A673 (cell line): ENCODE data around the gene NSMCE3. TPM values are rescaled to one million over a fixed set of nuclear protein-coding genes. Genes with fewer than 3 reads are reported as not detected.

Experiments used
- BruUV-seq: library from RNA; stranded (reverse); fragments of 400-500 nt; replicated peaks from 2 replicates; lab custom pipeline; 2021; lab: Mats Ljungman, UMichigan
- CTCF ChIA-PET: fragments of 300-600 bp; sonication (Branson Sonifier 250); formaldehyde crosslinking; loops from one replicate; lab custom pipeline; 2022; ENCODE audit warnings: antibody characterized with exemption; lab: Charles Lee
- POLR2A ChIA-PET: fragments of 300-600 bp; sonication (Branson Sonifier 250); formaldehyde crosslinking; loops from one replicate; lab custom pipeline; 2022; ENCODE audit warnings: antibody characterized with exemption; ENCODE audit not compliant: low non-redundant PET; lab: Charles Lee
- DNase-seq: peaks from one replicate; pipeline ENCODE4 v3.0.0-alpha.2; 2015; ENCODE audit warnings: low spot score
- H3K27ac ChIP-seq: fragments of 200-600 bp; sonication (generic); 2 replicates; pipeline ENCODE4 v1.5.1; 2016; ENCODE audit warnings: mixed run types, low read depth, mild to moderate bottlenecking, mixed read lengths, antibody characterized with exemption, low read length; ENCODE audit not compliant: poor library complexity, severe bottlenecking
- H3K27me3 ChIP-seq: fragments of 200-600 bp; sonication (generic); replicated peaks from 2 replicates; pipeline ENCODE4 v1.6.1; 2017; ENCODE audit warnings: mixed run types, low read depth, mild to moderate bottlenecking, mixed read lengths, antibody characterized with exemption, low read length; ENCODE audit not compliant: insufficient read depth, poor library complexity
- H3K36me3 ChIP-seq: fragments of 200-600 bp; sonication (generic); 2 replicates; pipeline ENCODE4 v1.6.1; 2016; ENCODE audit warnings: mixed run types, mild to moderate bottlenecking, mixed read lengths, antibody characterized with exemption, low read length; ENCODE audit not compliant: insufficient read depth, poor library complexity, severe bottlenecking
- H3K4me1 ChIP-seq: fragments of 200-600 bp; sonication (generic); 2 replicates; pipeline ENCODE4 v1.6.1; 2017; ENCODE audit warnings: mixed run types, mild to moderate bottlenecking, mixed read lengths, antibody characterized with exemption, low read length; ENCODE audit not compliant: insufficient read depth, poor library complexity, severe bottlenecking
- H3K4me3 ChIP-seq: fragments of 200-600 bp; sonication (generic); 2 replicates; pipeline ENCODE4 v1.5.1; 2016; ENCODE audit warnings: low read depth, mixed run types, mild to moderate bottlenecking, mixed read lengths, low read length; ENCODE audit not compliant: poor library complexity, severe bottlenecking
- H3K9me3 ChIP-seq: fragments of 200-600 bp; sonication (generic); 2 replicates; pipeline ENCODE4 v1.6.1; 2016; ENCODE audit warnings: mixed run types, low read depth, mild to moderate bottlenecking, mixed read lengths, antibody characterized with exemption, low read length; ENCODE audit not compliant: poor library complexity, severe bottlenecking
- EZH2 ChIP-seq: fragments of 200-600 bp; sonication (generic); IDR thresholded peaks from 2 replicates; pipeline ENCODE4 v1.6.1; 2017; ENCODE audit warnings: borderline replicate concordance, low read depth, mild to moderate bottlenecking, mixed read lengths, antibody characterized with exemption, low read length; ENCODE audit not compliant: poor library complexity, severe bottlenecking
- intact Hi-C: fragments of 100-400 bp; cut with micrococcal nuclease; formaldehyde crosslinking; loops from one replicate; pipeline ENCODE4 v1.10.0; 2022; ENCODE audit not compliant: unreplicated experiment
- total RNA-seq: library from RNA; stranded (reverse); gene quantifications from 2 replicates; pipeline ENCODE4 v1.2.3, GENCODE V29; 2021
- TF ChIP-seq, protein P1 (sequence below): fragments of 300-800, 200-600 bp; sonication (generic); conservative IDR thresholded peaks from 2 replicates; pipeline ENCODE4 v1.5.1; 2017; ENCODE audit warnings: low read depth, mild to moderate bottlenecking, antibody characterized with exemption, low read length, moderate library complexity, mixed read lengths

Gene NSMCE3
- total RNA-seq, 1 experiment from 2014 or later: 7.2 TPM

- Histone ChIP-seq H3K27ac (no peak overlapping the region), H3K4me1 (no peaks in the 10 kb centered on the region), H3K4me3 (no peak overlapping the region), H3K27me3 (no peaks in the 10 kb centered on the region), H3K36me3 (no peaks in the 10 kb centered on the region), H3K9me3 (no peaks in the 10 kb centered on the region)
- BruUV-seq: no TSS peak
- CTCF ChIA-PET: no interaction called here
- TF ChIP-seq, protein P1, sequence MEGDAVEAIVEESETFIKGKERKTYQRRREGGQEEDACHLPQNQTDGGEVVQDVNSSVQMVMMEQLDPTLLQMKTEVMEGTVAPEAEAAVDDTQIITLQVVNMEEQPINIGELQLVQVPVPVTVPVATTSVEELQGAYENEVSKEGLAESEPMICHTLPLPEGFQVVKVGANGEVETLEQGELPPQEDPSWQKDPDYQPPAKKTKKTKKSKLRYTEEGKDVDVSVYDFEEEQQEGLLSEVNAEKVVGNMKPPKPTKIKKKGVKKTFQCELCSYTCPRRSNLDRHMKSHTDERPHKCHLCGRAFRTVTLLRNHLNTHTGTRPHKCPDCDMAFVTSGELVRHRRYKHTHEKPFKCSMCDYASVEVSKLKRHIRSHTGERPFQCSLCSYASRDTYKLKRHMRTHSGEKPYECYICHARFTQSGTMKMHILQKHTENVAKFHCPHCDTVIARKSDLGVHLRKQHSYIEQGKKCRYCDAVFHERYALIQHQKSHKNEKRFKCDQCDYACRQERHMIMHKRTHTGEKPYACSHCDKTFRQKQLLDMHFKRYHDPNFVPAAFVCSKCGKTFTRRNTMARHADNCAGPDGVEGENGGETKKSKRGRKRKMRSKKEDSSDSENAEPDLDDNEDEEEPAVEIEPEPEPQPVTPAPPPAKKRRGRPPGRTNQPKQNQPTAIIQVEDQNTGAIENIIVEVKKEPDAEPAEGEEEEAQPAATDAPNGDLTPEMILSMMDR: no peak
- no peak for TF ChIP-seq EZH2
- POLR2A ChIA-PET: no interaction called here
- no peak for DNase-seq
- intact Hi-C loops: no loop called here
Observed at GRCh38 chr15:29244123-29244522, 25.5 kb downstream of the NSMCE3 start.

- no peak overlapping the region for H3K4me3 ChIP-seq
- POLR2A ChIA-PET: no interaction called here
- CTCF ChIA-PET: no interaction called here
- no TSS peak for BruUV-seq
- TF ChIP-seq, protein P1: no peak
- no peak for TF ChIP-seq EZH2
- DNase-seq: no peak
- intact Hi-C loops: no loop called here
- no peaks in the 10 kb centered on the region for H3K36me3 ChIP-seq
- H3K9me3 ChIP-seq: no peaks in the 10 kb centered on the region
- H3K4me1 ChIP-seq: no peaks in the 10 kb centered on the region
- H3K27ac ChIP-seq: no peak overlapping the region
- no peaks in the 10 kb centered on the region for H3K27me3 ChIP-seq
Observed at GRCh38 chr15:29242456-29243242, 27.0 kb downstream of the NSMCE3 start.

DNA sequence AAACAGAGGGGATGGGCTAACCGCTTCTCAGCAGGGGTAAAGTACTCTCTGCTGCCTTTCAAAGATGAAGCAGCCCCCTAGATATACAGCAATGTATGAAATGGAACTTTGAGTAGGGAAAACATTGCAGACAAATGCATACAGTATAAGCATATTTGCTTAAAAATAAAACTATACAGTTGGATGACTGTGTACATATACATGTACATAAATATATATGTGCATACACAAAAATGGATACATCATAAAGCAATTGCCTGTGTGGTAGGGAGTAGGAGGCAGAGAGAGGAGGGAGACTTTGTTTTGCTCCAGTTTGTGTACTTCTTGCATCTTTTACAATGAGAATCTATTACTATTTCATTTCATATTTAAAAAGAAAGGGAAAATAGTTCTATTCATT lies 28.4 kb downstream of the NSMCE3 start:
- H3K4me3 ChIP-seq: no peak overlapping the region
- no peaks in the 10 kb centered on the region for H3K27me3 ChIP-seq
- CTCF ChIA-PET: no interaction called here
- POLR2A ChIA-PET: no interaction called here
- no peak for DNase-seq
- no peaks in the 10 kb centered on the region for H3K36me3 ChIP-seq
- no peak overlapping the region for H3K27ac ChIP-seq
- no peaks in the 10 kb centered on the region for H3K4me1 ChIP-seq
- no peak for TF ChIP-seq EZH2
- TF ChIP-seq, protein P1: no peak
- no TSS peak for BruUV-seq
- no peaks in the 10 kb centered on the region for H3K9me3 ChIP-seq
- intact Hi-C loops: no loop called here
